ENCODE measurements around the gene ZNF438.

Gene ZNF438

GRCh38 chr10:30836406-30836805 lies 195.3 kb downstream of the ZNF438 start:
- Histone ChIP-seq H3K36me3 (ENCODE audit: insufficient read depth, low read length) (no peaks in the 10 kb centered on the region), H3K4me1 (ENCODE audit: insufficient read depth, low read length) (no peaks in the 10 kb centered on the region), H3K4me3 (ENCODE audit: low read depth in 1 of 2, low read length in 2 of 2) (no peak overlapping the region), H3K27ac (ENCODE audit: low read length) (no peak overlapping the region), H3K9me3 (ENCODE audit: insufficient read depth, low read length, severe bottlenecking) (no peaks in the 10 kb centered on the region), H3K4me2 (ENCODE audit: insufficient read depth, low read length) (no peak overlapping the region), H4K20me1 (ENCODE audit: insufficient read depth, low read length) (no peaks in the 10 kb centered on the region), H2AFZ (ENCODE audit: low read depth, low read length) (no peak overlapping the region), H3K79me2 (ENCODE audit: insufficient read depth, low read length) (no peaks in the 10 kb centered on the region), H3K27me3 (ENCODE audit: insufficient read depth, low read length, poor library complexity) (no peaks in the 10 kb centered on the region), H3K9ac (ENCODE audit: low read depth, low read length) (no peak overlapping the region)
- no peak for ATAC-seq (ENCODE audit: insufficient read depth, low read depth)
- DNase-seq, result no peak
- TF ChIP-seq, protein P1, sequence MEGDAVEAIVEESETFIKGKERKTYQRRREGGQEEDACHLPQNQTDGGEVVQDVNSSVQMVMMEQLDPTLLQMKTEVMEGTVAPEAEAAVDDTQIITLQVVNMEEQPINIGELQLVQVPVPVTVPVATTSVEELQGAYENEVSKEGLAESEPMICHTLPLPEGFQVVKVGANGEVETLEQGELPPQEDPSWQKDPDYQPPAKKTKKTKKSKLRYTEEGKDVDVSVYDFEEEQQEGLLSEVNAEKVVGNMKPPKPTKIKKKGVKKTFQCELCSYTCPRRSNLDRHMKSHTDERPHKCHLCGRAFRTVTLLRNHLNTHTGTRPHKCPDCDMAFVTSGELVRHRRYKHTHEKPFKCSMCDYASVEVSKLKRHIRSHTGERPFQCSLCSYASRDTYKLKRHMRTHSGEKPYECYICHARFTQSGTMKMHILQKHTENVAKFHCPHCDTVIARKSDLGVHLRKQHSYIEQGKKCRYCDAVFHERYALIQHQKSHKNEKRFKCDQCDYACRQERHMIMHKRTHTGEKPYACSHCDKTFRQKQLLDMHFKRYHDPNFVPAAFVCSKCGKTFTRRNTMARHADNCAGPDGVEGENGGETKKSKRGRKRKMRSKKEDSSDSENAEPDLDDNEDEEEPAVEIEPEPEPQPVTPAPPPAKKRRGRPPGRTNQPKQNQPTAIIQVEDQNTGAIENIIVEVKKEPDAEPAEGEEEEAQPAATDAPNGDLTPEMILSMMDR (IDR thresholded peaks at IDR 0.05; ENCODE audit: borderline replicate concordance, extremely low read depth, low read length, poor library complexity, severe bottlenecking), result no peak
- TF ChIP-seq EZH2 (IDR thresholded peaks at IDR 0.05; ENCODE audit: borderline replicate concordance, low read depth, low read length, severe bottlenecking), result no peak

GRCh38 chr10:30835146-30835545 lies 196.5 kb downstream of the ZNF438 start:
- ATAC-seq (ENCODE audit: insufficient read depth, low read depth) (no peak), DNase-seq (no peak)
- H3K27ac ChIP-seq (ENCODE audit: low read length), result no peak overlapping the region
- no peak overlapping the region for H3K9ac ChIP-seq (ENCODE audit: low read depth, low read length)
- no peaks in the 10 kb centered on the region for H3K4me1 ChIP-seq (ENCODE audit: insufficient read depth, low read length)
- H3K4me3 ChIP-seq (ENCODE audit: low read depth in 1 of 2, low read length in 2 of 2), result no peak overlapping the region
- no peaks in the 10 kb centered on the region for H3K36me3 ChIP-seq (ENCODE audit: insufficient read depth, low read length)
- no peak overlapping the region for H3K4me2 ChIP-seq (ENCODE audit: insufficient read depth, low read length)
- no peaks in the 10 kb centered on the region for H3K27me3 ChIP-seq (ENCODE audit: insufficient read depth, low read length, poor library complexity)
- H2AFZ ChIP-seq (ENCODE audit: low read depth, low read length), result no peak overlapping the region
- H4K20me1 ChIP-seq (ENCODE audit: insufficient read depth, low read length), result no peaks in the 10 kb centered on the region
- H3K9me3 ChIP-seq (ENCODE audit: insufficient read depth, low read length, severe bottlenecking), result no peaks in the 10 kb centered on the region
- TF ChIP-seq, protein P1 (IDR thresholded peaks at IDR 0.05; ENCODE audit: borderline replicate concordance, extremely low read depth, low read length, poor library complexity, severe bottlenecking), result no peak
- no peak for TF ChIP-seq EZH2 (IDR thresholded peaks at IDR 0.05; ENCODE audit: borderline replicate concordance, low read depth, low read length, severe bottlenecking)
- no peaks in the 10 kb centered on the region for H3K79me2 ChIP-seq (ENCODE audit: insufficient read depth, low read length)

DNA sequence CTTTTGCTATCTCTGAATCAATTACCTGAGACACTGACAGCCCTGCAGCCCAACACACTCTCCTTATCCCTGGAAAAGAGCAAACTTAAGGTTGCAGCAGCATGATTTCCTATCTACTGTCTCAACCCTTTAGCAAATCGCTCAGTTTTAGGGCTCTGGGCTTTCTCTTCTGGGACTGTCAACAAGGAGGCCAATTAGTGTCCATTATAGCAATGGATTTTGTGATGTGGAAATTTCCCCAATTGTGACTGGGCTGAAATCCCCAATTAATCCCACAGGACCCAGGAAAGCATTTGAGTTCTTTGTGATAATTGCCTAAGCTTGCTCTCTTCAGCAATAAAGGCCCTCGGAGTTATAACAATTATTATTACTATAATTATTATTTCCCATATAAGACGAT lies 197.0 kb downstream of the ZNF438 start:
- Histone ChIP-seq H3K27me3 (ENCODE audit: insufficient read depth, low read length, poor library complexity) (no peaks in the 10 kb centered on the region), H2AFZ (ENCODE audit: low read depth, low read length) (no peak overlapping the region), H3K4me3 (ENCODE audit: low read depth in 1 of 2, low read length in 2 of 2) (no peak overlapping the region), H3K79me2 (ENCODE audit: insufficient read depth, low read length) (no peaks in the 10 kb centered on the region), H3K9ac (ENCODE audit: low read depth, low read length) (no peak overlapping the region), H3K36me3 (ENCODE audit: insufficient read depth, low read length) (no peaks in the 10 kb centered on the region), H4K20me1 (ENCODE audit: insufficient read depth, low read length) (no peaks in the 10 kb centered on the region), H3K27ac (ENCODE audit: low read length) (no peak overlapping the region), H3K9me3 (ENCODE audit: insufficient read depth, low read length, severe bottlenecking) (no peaks in the 10 kb centered on the region), H3K4me2 (ENCODE audit: insufficient read depth, low read length) (no peak overlapping the region), H3K4me1 (ENCODE audit: insufficient read depth, low read length) (no peaks in the 10 kb centered on the region)
- no peak for TF ChIP-seq EZH2 (IDR thresholded peaks at IDR 0.05; ENCODE audit: borderline replicate concordance, low read depth, low read length, severe bottlenecking)
- TF ChIP-seq, protein P1 (IDR thresholded peaks at IDR 0.05; ENCODE audit: borderline replicate concordance, extremely low read depth, low read length, poor library complexity, severe bottlenecking), result no peak
- DNase-seq (no peak), ATAC-seq (ENCODE audit: insufficient read depth, low read depth) (no peak)

DNA sequence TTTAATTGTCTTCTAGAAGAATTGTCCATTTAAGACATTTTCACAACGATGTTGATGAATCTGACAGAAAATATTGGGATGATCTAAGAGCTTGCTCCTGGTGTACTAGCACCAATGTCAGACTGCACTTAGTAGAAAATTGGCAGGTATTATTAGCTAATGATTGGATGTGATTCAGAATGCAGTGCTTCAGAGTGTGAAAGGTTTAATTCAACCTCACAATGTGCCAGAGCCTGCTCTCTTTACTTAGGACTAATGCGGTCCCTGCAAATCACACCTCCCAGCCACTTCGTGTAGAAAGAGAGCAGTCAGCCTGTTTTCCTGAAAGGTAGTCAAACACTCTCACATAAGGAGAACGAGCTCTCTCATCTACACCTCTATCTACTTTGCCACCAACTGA lies 197.5 kb downstream of the ZNF438 start:
- Histone ChIP-seq H3K4me1 (ENCODE audit: insufficient read depth, low read length) (no peaks in the 10 kb centered on the region), H3K79me2 (ENCODE audit: insufficient read depth, low read length) (no peaks in the 10 kb centered on the region), H3K27me3 (ENCODE audit: insufficient read depth, low read length, poor library complexity) (no peaks in the 10 kb centered on the region), H4K20me1 (ENCODE audit: insufficient read depth, low read length) (no peaks in the 10 kb centered on the region), H3K4me2 (ENCODE audit: insufficient read depth, low read length) (no peak overlapping the region), H3K36me3 (ENCODE audit: insufficient read depth, low read length) (no peaks in the 10 kb centered on the region), H3K9ac (ENCODE audit: low read depth, low read length) (no peak overlapping the region), H3K9me3 (ENCODE audit: insufficient read depth, low read length, severe bottlenecking) (no peaks in the 10 kb centered on the region), H2AFZ (ENCODE audit: low read depth, low read length) (no peak overlapping the region), H3K27ac (ENCODE audit: low read length) (no peak overlapping the region), H3K4me3 (ENCODE audit: low read depth in 1 of 2, low read length in 2 of 2) (no peak overlapping the region)
- DNase-seq, result no peak
- no peak for TF ChIP-seq EZH2 (IDR thresholded peaks at IDR 0.05; ENCODE audit: borderline replicate concordance, low read depth, low read length, severe bottlenecking)
- TF ChIP-seq, protein P1 (IDR thresholded peaks at IDR 0.05; ENCODE audit: borderline replicate concordance, extremely low read depth, low read length, poor library complexity, severe bottlenecking), result no peak
- no peak for ATAC-seq (ENCODE audit: insufficient read depth, low read depth)
